CD4-positive, alpha-beta T cell treated with Interleukin-15 for 4 hours (primary cell): ENCODE measurements around the gene SIRPD.
"Not testable (repeated sequence)": the region's sequence is repeated elsewhere in the genome, so short reads cannot be mapped to it uniquely, and the experiment has no call there.

Source experiments
- DNase-seq: peaks from one replicate; pipeline ENCODE4 v3.0.0-alpha.2; 2020; ENCODE audit warnings: low spot score

SIRPD gene

DNA sequence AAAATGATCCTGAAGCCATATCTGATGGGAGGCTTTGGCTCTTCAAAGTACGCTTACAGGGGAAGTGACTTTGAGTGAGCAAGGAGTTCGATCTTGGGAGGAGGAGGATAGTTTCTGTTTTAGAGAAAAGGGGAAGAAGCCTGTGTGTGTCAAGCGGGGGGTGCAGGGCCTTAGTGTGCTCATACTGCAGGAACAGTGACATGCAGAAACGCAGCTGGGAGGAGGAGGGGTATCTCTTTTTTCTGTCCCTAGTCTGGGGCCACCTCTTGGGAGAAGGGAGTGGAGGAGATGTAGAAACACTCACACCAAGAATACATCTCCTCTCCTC is 19.8 kb downstream of the SIRPD start:
- no peak for DNase-seq

DNA sequence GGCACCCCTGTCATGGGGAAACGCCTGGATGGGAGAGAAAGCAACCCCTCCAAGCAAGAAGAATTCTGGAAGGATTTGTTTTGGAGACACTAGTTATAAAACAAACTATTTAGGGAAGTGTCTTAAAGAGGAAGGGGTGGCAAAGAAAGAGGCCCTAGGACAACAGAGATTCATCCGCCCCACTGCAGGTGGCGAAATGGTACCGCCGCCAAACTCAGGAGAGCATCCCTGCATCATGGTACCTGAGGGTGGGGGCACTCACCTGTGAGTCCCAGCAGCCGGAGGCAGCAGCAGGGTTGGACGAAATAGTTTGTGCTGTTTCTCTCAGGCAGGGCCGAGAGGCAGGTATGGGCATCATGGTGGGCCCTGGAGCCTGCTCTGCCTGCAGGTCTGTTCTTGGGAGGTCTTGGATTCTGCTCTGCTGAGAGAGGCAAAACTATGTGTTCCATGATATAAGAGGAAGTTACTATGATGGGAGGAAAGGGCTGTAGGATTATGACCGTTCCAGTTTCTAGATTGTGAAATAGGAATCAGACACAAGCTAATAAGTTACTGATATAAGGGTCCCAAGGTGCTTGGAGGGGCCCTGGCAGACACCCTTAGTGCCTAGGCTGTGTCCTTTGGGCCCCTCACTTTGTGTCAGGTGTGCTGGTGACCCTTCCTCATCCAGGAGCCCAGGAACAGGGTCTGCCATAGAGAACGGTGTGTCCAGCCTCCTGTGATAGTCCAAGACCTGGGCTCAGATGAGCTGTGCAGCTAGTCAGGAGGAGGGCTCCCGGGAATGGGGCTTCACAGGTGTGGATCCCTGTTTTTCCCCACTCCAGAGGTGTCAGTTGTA is 20.4 kb downstream of the SIRPD start:
- no peak for DNase-seq

DNA sequence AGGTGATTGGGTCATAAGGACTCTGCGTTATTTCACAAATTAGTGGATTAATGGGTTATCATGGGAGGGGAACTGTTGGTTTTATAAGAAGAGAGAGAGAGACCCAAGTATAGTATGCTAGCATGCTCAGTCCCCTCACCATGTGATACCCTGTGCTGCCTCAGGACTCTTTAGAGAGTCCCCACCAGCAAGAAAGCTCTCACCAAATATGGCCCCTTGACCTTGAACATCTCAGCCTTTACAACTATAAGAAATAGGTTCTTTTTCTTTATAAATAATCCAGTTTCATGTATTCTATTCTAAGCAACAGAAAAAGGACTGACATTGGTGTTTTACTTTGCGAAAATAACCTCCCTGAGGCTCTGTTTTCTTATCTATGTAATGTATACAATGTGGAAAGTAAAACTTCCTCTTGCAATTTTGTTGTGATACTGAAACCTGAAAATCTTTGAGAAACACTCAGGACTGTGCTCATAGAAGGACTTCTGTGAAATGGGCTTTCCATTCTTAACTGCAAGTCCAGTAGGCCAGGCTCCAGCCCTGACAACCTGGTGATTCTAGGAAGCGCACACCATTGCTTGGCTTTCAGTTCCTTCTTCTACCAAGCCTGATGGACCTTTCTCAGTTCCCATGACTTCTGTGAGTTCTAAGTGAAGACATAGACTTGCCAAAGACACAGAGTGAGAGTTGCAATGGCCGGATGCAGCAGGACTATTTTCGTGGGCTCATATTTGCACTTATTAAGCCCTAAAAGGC is 21.9 kb downstream of the SIRPD start:
- DNase-seq = no peak

DNA sequence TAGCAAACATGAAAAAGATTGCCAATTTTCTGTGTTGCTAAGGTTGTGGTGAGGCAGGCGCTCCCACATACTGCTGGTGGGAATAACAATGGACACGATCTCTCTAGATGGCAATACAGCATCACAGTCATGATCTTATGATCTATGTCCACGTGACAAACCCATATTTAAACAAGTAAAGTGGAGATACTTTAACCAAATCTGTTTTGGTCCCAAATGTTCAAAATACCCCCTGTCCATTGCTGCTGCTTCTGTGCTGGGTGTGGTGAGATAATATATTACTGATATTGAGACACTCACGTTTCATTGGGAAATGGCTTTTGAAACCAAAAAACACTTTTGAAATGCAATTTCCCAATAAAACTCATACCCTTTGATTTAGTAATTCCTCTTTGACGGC is 23.0 kb downstream of the SIRPD start:
- no peak for DNase-seq

DNA sequence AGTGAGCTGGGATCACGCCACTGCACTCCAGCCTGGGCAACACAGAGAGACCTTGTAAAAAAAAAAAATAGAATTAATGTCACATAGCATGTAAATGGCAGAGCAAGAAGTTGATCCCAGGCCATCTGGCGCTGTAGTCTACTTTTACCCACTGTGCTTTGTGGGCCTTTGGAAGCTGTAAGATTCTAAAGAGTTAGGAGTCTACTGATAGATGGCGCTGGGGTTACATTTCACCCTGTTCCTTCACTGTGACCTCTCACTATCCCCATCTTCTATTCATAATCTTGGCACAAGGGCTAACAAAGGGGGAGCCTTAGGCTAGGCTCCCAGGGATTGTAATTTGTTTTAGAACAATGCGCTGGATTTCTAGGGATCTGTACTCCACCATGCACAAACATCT is 24.4 kb downstream of the SIRPD start:
- DNase-seq = peak; percentile 19

DNA sequence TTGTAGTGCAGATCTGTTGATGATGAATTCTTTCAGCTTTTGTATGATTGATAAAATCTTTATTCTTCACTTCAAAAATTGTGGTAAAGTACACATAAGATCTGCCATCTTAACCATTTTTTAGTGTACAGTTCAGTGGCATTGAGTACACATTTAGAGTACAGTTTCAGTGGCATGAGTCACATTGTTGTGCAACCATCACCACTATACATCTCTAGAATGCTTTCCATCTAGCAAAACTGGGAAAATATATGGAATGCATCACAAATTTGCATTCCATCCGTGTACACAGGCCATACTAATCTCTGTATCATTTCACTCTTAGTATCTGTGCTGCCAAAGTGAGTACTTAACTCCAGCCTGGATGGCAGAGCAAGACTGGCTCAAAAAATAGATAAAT is 28.7 kb downstream of the SIRPD start:
- DNase-seq = no peak

DNA sequence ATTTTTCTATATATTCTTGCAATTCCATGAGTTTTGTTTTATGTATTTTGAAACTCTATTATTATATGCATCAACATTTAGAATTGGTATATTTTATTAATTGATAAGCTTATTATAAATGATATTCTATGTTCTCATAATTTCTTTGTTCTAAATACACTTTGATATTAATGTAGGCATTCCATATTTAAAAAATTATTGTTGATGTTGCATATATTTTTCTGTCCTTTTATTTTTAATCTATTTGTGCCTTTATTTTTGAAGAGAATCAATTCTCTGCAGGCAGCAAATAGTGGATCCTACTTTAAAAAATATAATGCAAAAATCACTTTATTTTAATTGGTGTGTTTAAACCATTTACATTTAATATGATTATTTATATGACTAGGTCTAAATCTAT is 29.6 kb downstream of the SIRPD start:
- no peak for DNase-seq

DNA sequence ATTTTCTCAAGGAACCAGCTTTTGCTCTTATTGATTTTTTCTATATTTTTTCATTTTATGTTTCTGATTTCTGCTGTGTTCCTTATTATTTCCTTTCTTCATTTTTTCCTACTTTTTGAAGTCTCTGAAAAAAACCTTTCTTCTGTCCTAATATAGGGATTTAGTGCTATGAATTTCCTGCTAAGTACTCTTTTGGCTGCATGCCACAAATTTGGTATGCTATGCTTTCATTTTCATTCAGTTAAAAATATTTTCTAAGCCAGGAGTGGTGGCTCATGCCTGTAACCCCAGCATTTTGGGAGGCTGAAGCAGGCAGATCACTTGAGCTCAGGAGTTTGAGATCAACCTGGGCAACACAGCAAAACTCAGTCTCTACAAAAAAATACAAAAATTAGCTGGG is 30.6 kb downstream of the SIRPD start:
- no peak for DNase-seq

DNA sequence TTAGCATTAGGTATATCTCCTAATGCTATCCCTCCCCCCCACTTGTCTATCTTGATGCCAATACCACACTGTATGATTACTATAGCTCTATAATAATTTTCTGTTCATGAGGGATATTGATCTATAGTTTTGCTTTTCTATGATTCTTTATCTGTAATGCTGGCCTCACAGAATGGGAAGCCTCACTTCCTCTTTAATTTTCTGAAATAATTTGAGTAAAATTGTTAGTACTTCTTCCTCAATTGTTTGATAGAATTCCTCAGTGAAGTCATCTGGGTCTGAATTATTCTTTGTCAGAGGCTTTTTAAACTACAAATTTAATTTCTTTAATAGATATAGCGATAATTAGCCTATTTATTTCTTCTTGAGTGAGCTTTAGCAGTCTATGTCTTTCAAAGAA is 31.2 kb downstream of the SIRPD start:
- no peak for DNase-seq

DNA sequence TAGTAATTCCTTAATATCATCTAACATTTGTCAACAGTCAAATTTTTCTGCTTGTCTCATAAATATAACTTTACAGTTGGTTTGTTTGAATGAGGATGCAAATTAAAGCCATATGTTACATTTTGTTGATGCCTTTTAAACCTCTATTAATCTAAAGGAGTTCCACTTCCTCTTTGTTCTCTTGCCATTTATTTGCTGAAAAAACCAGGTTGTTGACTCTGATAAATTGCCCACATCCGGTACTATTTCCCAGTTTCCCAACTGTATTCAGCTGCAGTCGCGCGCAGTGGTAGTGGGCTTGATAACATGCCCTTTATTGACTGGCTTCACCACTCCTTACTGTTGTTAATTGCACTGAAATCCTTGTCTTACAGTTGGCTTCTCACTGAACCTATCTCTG is 33.5 kb downstream of the SIRPD start:
- no peak for DNase-seq

DNA sequence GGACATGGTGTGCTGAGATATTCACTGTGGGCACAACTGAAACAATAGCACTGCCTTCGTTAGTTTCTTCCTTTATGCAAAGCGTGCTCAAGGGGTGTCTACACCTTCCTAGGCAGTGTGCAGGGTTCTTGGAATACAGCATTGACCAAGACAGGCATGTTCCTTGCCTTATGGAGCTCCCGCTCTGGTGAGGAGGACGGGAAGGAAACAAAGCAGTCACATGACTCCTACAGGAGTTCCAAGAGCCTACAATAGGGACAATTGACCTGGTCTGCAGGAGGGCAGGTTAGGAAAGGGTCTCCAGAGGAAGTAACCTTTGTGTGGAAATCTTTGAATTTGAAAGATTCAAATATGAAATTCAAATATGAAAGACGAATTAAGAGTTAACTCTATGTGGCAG is 40.5 kb downstream of the SIRPD start:
- no peak for DNase-seq

DNA sequence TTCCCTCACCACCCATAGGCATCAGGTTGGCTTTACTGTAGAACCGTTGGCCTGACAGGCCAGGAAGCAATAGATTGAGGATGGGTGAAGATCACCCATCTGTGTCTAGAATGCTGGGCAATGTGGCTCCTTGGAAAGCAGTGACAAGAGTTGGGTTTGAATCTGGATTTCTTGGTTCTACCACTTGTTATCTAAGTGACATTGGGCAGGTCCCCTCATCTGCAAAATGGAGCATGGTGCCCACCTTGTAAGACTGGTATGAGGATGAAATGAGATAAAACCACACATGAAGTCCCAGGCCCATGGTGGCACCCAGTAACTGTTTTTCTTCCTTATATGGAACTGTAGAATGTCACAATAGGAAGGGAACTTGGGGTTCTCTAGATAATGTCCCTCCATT is 43.7 kb downstream of the SIRPD start:
- no peak for DNase-seq

DNA sequence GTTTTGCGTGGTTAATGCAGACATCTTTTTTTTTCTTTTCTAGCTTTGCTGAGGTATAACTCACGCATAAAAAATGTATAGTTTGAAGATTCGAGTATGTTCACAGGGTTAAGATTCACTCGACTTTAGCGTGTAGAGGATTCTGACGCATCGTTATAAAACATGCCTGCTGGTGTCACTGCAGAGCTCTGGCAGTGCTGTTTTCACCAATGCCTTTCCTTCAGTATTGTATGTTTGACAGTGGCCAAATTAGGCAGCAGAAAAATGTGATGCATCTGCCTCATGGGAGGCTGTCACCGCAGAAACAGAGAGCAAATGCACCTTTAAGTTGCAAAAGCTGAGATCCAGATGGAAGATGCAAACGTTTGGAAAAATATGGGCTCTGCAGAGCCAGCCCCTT is 48.3 kb downstream of the SIRPD start:
- peak; percentile 22 for DNase-seq

DNA sequence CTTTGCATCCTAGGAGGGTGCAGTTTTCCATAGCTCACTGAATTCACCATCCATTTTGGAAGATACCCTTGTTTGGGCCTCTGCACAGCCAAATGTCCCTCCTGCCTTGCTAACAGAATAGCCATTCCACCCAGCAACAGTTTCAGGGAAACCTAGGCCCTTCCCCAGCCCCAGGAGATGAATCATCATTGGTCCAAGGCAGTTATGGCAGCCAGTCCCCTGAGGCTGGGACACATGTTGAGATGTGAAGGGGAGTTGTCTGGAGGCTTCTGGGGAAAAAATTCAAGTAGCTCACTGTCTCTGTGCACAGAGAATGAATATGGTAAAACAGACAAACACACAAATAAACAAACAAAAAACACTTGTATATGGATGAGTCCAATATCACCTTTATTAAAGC is 48.9 kb downstream of the SIRPD start:
- no peak for DNase-seq

DNA sequence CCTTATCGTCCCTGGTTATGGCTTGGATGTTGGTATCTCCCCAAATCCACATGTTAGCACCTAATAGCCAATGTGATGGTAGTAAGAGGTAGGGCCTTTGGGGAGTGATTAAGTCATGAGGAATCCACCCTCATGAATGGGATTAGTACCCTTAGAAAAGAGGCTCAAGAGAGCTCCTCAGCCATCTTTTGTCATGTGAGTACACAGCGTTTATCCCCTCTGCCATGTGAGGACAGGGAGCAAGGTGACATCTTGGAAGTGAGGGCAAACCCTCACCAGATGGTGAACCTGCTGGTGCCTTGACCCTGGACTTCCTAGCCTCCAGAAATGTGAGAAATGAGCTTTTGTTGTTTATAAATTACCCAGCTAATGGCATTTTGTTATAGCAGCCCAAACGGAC is 50.2 kb downstream of the SIRPD start:
- DNase-seq = no peak

DNA sequence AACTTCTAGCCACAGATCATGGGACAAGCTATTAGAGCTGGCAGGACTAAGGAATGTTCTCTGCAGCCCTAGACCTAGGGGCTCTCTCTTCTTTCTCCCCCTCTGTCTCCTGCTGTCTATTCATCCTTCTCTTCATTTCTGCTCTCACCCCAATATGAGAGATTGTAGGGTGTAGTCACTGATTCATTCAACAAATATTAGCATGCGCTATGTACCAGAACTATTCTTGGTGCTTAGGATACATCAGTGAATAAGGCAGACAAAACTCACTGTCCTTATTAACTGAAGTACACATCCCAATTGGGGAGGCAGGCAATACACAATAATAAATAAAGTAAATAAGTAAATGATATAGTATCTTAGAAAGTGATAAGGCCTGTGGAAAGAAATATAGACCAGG is 51.6 kb downstream of the SIRPD start:
- no peak for DNase-seq

DNA sequence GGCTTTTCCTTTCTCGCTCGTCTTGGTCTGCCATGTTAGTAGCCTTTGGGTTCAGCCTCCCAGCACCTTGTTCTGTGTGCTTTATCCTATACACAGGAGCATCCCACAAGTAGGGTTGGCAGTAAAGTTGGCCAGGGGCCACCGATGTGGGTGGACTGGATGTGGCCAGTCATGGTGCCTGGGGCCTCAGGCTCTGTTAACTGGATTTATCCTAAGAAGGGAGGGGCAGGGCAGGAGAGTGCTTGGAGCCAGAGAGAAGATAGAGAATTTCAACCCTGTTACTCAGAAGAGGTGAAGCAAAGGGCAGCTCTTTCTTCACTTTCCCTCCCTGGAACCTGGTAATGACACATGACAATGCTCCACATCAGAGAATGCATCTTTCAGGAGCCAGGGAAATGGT is 52.1 kb downstream of the SIRPD start:
- no peak for DNase-seq

DNA sequence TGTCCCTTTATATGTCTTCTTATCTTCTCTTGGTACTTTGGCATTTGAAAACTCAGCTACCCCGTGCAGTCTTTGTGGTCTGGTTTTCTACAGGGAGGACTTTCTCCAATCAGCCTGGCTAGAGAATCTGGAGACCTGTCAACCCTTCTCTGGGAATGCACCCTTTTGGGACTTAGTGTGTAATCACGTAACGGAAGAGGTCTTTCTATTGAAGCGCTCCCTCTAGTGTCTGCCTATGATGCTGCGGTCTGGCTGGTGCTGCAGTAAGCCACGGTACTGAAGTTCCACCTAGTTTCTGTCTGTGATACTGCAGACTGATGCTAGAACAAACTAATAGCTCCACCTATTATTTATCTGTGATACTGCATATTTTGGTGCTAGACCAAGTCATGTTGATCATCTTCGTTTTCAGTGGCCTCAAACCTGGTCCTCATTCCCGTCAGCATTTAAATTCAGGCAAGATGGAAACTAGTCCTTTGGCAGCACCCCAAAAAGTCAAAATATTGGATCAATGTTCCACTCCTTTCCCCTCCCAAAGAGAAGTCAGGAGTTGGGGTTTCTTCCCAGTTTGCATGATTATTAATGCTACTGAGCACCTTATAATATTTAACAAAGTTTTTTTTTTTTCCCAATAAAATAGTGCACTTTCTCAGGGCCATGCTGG is 53.8 kb downstream of the SIRPD start:
- peak; percentile 82 for DNase-seq

DNA sequence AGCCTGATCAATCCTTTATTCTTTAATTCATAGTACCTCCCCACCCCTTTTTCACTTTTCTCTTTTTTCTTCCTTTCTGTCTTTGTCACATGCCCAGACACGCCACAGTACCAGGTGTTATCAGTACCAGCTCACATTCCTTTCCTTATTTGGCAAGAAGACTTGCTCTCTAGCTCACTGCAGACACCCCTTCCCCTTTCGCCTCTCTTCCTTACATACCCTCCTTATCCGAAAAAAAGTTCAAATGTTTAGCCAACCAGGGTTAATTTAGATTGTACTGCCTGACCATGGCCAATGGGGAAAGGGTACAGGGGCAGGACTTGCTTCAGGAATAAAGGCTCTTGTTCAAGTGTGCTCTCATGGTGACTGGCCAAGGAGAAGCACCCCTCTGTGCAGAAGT is 57.0 kb downstream of the SIRPD start:
- DNase-seq = no peak

DNA sequence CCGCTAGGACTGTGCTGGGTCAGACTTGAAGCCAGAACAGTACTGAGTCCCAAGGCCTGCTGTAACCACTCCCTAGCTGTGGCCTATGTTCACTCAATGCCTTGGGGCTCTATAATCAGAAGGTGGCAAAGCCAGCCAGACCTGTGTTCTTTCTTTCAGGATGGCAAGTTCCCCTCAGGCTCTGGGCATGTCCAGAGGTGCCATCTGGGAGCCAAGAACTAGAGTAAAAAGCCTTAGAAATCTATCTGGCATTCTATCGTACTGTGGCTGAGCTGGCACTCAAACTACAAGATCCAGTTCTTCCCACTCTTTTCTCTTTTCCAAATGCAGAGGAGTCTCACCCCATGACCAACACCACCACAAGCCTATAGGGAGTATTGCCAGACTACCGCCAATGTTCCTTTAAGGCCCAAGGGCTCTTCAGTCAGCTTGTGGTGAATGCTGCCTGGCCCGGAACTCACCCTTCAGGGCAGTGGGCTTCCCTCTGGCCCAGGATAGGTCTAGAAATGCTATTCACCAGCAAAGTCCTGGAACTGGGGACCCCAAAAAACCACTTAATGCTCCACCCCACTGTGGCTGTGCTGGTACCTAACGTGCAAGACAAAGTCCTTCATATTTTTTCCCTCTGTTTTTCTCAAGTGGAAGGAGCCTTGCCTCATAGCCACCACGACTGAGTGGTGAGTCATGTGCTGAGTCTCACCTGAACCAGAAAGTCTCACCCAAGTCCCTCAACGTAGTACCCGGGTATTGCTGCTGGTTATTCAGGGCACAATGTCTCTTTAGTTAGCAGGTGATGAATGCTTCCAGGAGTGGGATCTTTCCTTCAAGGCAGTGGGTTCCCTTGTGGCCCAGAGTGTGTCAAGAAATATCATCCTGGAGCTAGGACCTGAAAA is 57.7 kb downstream of the SIRPD start:
- no peak for DNase-seq

DNA sequence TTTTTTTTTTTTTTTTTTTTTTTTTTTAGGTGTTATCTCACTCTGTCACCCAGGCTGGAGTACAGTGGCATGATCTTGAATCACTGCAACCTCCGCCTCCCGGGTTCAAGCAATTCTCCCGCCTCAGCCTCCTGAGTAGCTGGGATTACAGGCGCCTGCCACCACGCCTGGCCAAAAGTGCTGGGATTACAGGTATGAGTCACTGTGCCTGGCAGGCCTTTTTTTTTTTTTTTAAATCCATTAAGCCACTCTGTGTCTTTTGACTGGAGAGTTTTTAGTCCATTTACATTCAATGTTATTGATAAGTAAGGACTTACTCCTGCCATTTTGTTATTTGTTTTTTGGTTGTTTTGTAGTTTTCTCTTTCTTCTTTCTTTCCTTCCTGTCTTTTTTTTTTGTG is 60.1 kb downstream of the SIRPD start:
- DNase-seq = not testable (repeated sequence)

DNA sequence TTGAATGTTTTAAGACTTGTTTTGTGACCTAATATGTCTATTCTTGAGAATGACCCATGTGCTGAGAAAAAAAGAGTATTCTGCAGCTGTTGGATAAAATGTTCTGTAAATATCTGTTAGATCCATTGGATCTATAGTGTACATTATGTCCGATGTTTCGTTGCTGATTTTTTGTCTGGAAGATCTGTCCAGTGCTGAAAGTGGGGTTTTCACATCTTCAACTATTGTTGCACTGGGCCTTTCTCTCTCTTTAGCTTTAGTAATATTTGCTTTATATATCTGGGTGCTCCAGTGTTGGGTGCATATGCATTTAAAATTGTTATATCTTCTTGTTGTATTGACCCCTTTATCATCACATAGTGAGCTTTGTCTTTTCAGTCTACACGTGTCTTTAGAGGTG is 60.6 kb downstream of the SIRPD start:
- DNase-seq = no peak
